Measurements from ENCODE around the gene RAB7A. TPM values are rescaled to one million over a fixed set of nuclear protein-coding genes. Genes with fewer than 3 reads are reported as not detected.
"Not testable (repeated sequence)": the region's sequence is repeated elsewhere in the genome, so short reads cannot be mapped to it uniquely, and the experiment has no call there.

RAB7A gene
- total and polyA plus RNA-seq, 2 experiments from 2014 or later, result 89.8 to 156 TPM

- H2AFZ ChIP-seq; H3K27me3 Mint-ChIP-seq (ENCODE audit: insufficient read depth, low read depth, poor library complexity); H3F3A ChIP-seq (replicated peaks; ENCODE audit: low read depth); DNase-seq (ENCODE audit: low spot score); H3K27me3 ChIP-seq (ENCODE audit: insufficient read depth); H3K27ac ChIP-seq (ENCODE audit: low read depth); H3K36me3 ChIP-seq (ENCODE audit: insufficient read depth); H3K27ac Mint-ChIP-seq; H3K4me3 ChIP-seq; ATAC-seq; H3K4me2 ChIP-seq; H3K4me3 Mint-ChIP-seq; H3K9me2 ChIP-seq (ENCODE audit: insufficient read depth): not testable (repeated sequence)
- peaks cover 15% of the 10 kb centered on the region for H3K9me3 Mint-ChIP-seq
- H3K4me1 ChIP-seq (ENCODE audit: insufficient read depth), result peaks cover 12% of the 10 kb centered on the region
- peaks cover 65% of the 10 kb centered on the region for H4K20me1 ChIP-seq (replicated peaks; ENCODE audit: insufficient read depth)
- peaks cover 100% of the 10 kb centered on the region for H3K79me2 ChIP-seq (replicated peaks; ENCODE audit: insufficient read depth)
- peaks cover 55% of the 10 kb centered on the region for H3K36me3 Mint-ChIP-seq (ENCODE audit: low read depth)
- H3K4me1 Mint-ChIP-seq, result peaks cover 13% of the 10 kb centered on the region; the same call in 2 of the 3 replicates
Measured at GRCh38 chr3:128749561-128749960, 23.6 kb downstream of the RAB7A start.

- Histone ChIP-seq H3K79me2 (replicated peaks; ENCODE audit: insufficient read depth) (peaks cover 98% of the 10 kb centered on the region), H3K27ac (ENCODE audit: low read depth) (no peak overlapping the region), H3K4me3 (no peak overlapping the region), H3K27me3 (ENCODE audit: insufficient read depth) (no peaks in the 10 kb centered on the region), H3K4me2 (no peak overlapping the region), H2AFZ (no peak overlapping the region), H3K4me1 (ENCODE audit: insufficient read depth) (peaks cover 13% of the 10 kb centered on the region), H3K9me2 (ENCODE audit: insufficient read depth) (0 out of 2 replicates have a peak, but pooled peaks cover 2% of the 10 kb centered on the region), H3F3A (replicated peaks; ENCODE audit: low read depth) (no peaks in the 10 kb centered on the region), H4K20me1 (replicated peaks; ENCODE audit: insufficient read depth) (peaks cover 46% of the 10 kb centered on the region), H3K36me3 (ENCODE audit: insufficient read depth) (no peaks in the 10 kb centered on the region)
- H3K27ac Mint-ChIP-seq, result no peak overlapping the region
- ATAC-seq (no peak), DNase-seq (ENCODE audit: low spot score) (no peak)
- peaks cover 12% of the 10 kb centered on the region; the same call in 2 of the 3 replicates for H3K9me3 Mint-ChIP-seq
- peaks cover 37% of the 10 kb centered on the region for H3K36me3 Mint-ChIP-seq (ENCODE audit: low read depth)
- peaks cover 2% of the 10 kb centered on the region for H3K27me3 Mint-ChIP-seq (ENCODE audit: insufficient read depth, low read depth, poor library complexity)
- no peak overlapping the region for H3K4me3 Mint-ChIP-seq
- H3K4me1 Mint-ChIP-seq, result peaks cover 16% of the 10 kb centered on the region
- TF ChIP-seq ETS1 (IDR thresholded peaks at IDR 0.05), result no peak
- TF ChIP-seq ZNF462 (CRISPR knock-in tag; IDR thresholded peaks at IDR 0.05), result no peak
- no peak for TF ChIP-seq REST (IDR thresholded peaks at IDR 0.05; ENCODE audit: unreplicated experiment)
- no peak for TF ChIP-seq EZH2 (IDR thresholded peaks at IDR 0.05; ENCODE audit: low read depth, unreplicated experiment)
- no peak for TF ChIP-seq POLR2AphosphoS5 (IDR thresholded peaks at IDR 0.05; ENCODE audit: low read depth)
- TF ChIP-seq ZNF331 (CRISPR knock-in tag; IDR thresholded peaks at IDR 0.05; ENCODE audit: low read depth), result no peak
- TF ChIP-seq NANOG (IDR thresholded peaks at IDR 0.05; ENCODE audit: borderline replicate concordance), result no peak
- no peak for TF ChIP-seq JUNB (IDR thresholded peaks at IDR 0.05; ENCODE audit: unreplicated experiment)
- TF ChIP-seq STAT1 (IDR thresholded peaks at IDR 0.05; ENCODE audit: unreplicated experiment), result no peak
- TF ChIP-seq CREB1 (CRISPR knock-in tag; IDR thresholded peaks at IDR 0.05; ENCODE audit: low read depth), result no peak
- TF ChIP-seq EZH2phosphoT487 (IDR thresholded peaks at IDR 0.05; ENCODE audit: unreplicated experiment), result no peak
Measured at GRCh38 chr3:128753715-128754114, 27.7 kb downstream of the RAB7A start.
